Endodermal cell (in vitro differentiated cells): ENCODE results near the gene TACO1. TPM values are rescaled to one million over a fixed set of nuclear protein-coding genes. Genes with fewer than 3 reads are reported as not detected.

Experiments
- DNase-seq: peaks from one replicate; pipeline ENCODE4 v3.0.0-alpha.2; 2017
- H3K27ac ChIP-seq: 2 replicates; pipeline ENCODE4 v1.5.1; 2013; ENCODE audit warnings: mild to moderate bottlenecking, low read depth, low read length, moderate library complexity
- H3K27me3 ChIP-seq: 2 replicates; pipeline ENCODE4 v1.6.1; 2013; ENCODE audit warnings: mild to moderate bottlenecking, low read length, moderate library complexity; ENCODE audit not compliant: insufficient read depth, control insufficient read depth, poor library complexity, severe bottlenecking
- H3K36me3 ChIP-seq: 2 replicates; pipeline ENCODE4 v1.7.0; 2013; ENCODE audit warnings: mild to moderate bottlenecking, low read length, moderate library complexity; ENCODE audit not compliant: control insufficient read depth, insufficient read depth
- H3K4me1 ChIP-seq: one replicate; pipeline ENCODE4 v1.7.0; 2013; ENCODE audit warnings: low read length; ENCODE audit not compliant: control insufficient read depth, insufficient read depth
- H3K4me3 ChIP-seq: 2 replicates; pipeline ENCODE4 v1.5.1; 2013; ENCODE audit warnings: mild to moderate bottlenecking, low read length, moderate library complexity
- H3K9ac ChIP-seq: 2 replicates; pipeline ENCODE4 v1.6.1; 2013; ENCODE audit warnings: mild to moderate bottlenecking, low read length, moderate library complexity; ENCODE audit not compliant: poor library complexity, severe bottlenecking; ENCODE audit errors: extremely low read depth
- H3K9me3 ChIP-seq: 2 replicates; pipeline ENCODE4 v1.6.1; 2013; ENCODE audit warnings: mild to moderate bottlenecking, low read length, moderate library complexity; ENCODE audit not compliant: control insufficient read depth
- H3K27ac Mint-ChIP-seq: 2 replicates; pipeline ENCODE4 v1.8.0; 2020; ENCODE audit warnings: mixed read lengths
- H3K27me3 Mint-ChIP-seq: 2 replicates; pipeline ENCODE4 v1.8.0; 2021; ENCODE audit warnings: mild to moderate bottlenecking, mixed read lengths; ENCODE audit not compliant: insufficient read depth
- H3K36me3 Mint-ChIP-seq: 2 replicates; pipeline ENCODE4 v1.8.0; 2020; ENCODE audit warnings: low read depth, mixed read lengths
- H3K4me1 Mint-ChIP-seq: 2 replicates; pipeline ENCODE4 v1.8.0; 2020; ENCODE audit warnings: mixed read lengths
- H3K4me3 Mint-ChIP-seq: 2 replicates; pipeline ENCODE4 v1.8.0; 2020; ENCODE audit warnings: mild to moderate bottlenecking, moderate library complexity, mixed read lengths
- H3K9me3 Mint-ChIP-seq: 2 replicates; pipeline ENCODE4 v1.8.0; 2020; ENCODE audit warnings: mild to moderate bottlenecking, mixed read lengths
- CTCF ChIP-seq: fragments of 200-600 bp; sonication (generic); conservative IDR thresholded peaks from 2 replicates; pipeline ENCODE4 v1.5.0; 2021; ENCODE audit warnings: antibody characterized with exemption, mild to moderate bottlenecking
- WGBS, 2 experiments: methylation state at CpG; one replicate each; pipeline versions ENCODE4 v1.1.5 to v1.1.7; 2013; ENCODE audit warnings: missing lambda C conversion rate in 2 of 2, mixed read lengths in 1 of 2; ENCODE audit not compliant: insufficient coverage in 1 of 2, insufficient read length in 1 of 2; 5-methylcytosine and 5-hydroxymethylcytosine counted together
- total RNA-seq, 2 donors: library from RNA; stranded (reverse); fragmentation: NEBNext Ultra II Directional in 1 of 2; extraction: Animal tissue kit (Norgen Biotek cat#: 25700) in 1 of 2; gene quantifications; 2 replicates in 1 of 2; 3 replicates in 1 of 2; pipeline ENCODE4 v1.2.1, GENCODE V29; 2021

Gene TACO1
- total RNA-seq, 2 donors from 2014 or later: 19.6 to 20.3 TPM

GRCh38 chr17:63568563-63568962, 32.1 kb upstream of the TACO1 start:
- Mint-ChIP-seq H3K4me1 (no peaks in the 10 kb centered on the region), H3K27ac (peak overlapping the region; percentile 44), H3K36me3 (peaks cover 6% of the 10 kb centered on the region), H3K4me3 (no peak overlapping the region), H3K9me3 (no peaks in the 10 kb centered on the region), H3K27me3 (no peaks in the 10 kb centered on the region)
- Histone ChIP-seq H3K9me3 (no peaks in the 10 kb centered on the region), H3K36me3 (peaks cover 6% of the 10 kb centered on the region), H3K4me3 (no peak overlapping the region), H3K4me1 (no peaks in the 10 kb centered on the region), H3K27ac (no peak overlapping the region), H3K9ac (no peak overlapping the region), H3K27me3 (no peaks in the 10 kb centered on the region)
- TF ChIP-seq CTCF: no peak
- DNase-seq: peak; percentile 29
- 83 to 93% methylated on average over 4 to 8 of the region's 8 CpGs for WGBS, 2 experiments

GRCh38 chr17:63571632-63572310, 28.9 kb upstream of the TACO1 start:
- Histone ChIP-seq H3K27me3 (no peaks in the 10 kb centered on the region), H3K27ac (no peak overlapping the region), H3K4me1 (no peaks in the 10 kb centered on the region), H3K9me3 (no peaks in the 10 kb centered on the region), H3K36me3 (peaks cover 6% of the 10 kb centered on the region), H3K4me3 (no peak overlapping the region), H3K9ac (no peak overlapping the region)
- WGBS, 2 experiments: 100% methylated on average over 1 of the region's 1 CpG
- TF ChIP-seq CTCF: no peak
- Mint-ChIP-seq H3K36me3 (peaks cover 6% of the 10 kb centered on the region), H3K27me3 (no peaks in the 10 kb centered on the region), H3K27ac (no peak overlapping the region), H3K4me3 (no peak overlapping the region), H3K4me1 (no peaks in the 10 kb centered on the region), H3K9me3 (no peaks in the 10 kb centered on the region)
- DNase-seq: peak; percentile 5

- H3K4me1 Mint-ChIP-seq: no peaks in the 10 kb centered on the region
- H3K27me3 ChIP-seq: no peaks in the 10 kb centered on the region
- H3K27ac Mint-ChIP-seq: peak overlapping the region; percentile 42
- no peaks in the 10 kb centered on the region for H3K27me3 Mint-ChIP-seq
- H3K4me3 ChIP-seq: no peak overlapping the region
- no peaks in the 10 kb centered on the region for H3K4me1 ChIP-seq
- H3K36me3 ChIP-seq: peaks cover 6% of the 10 kb centered on the region
- H3K27ac ChIP-seq: no peak overlapping the region
- H3K9me3 Mint-ChIP-seq: no peaks in the 10 kb centered on the region
- no peak overlapping the region for H3K9ac ChIP-seq
- DNase-seq: peak; percentile 71
- H3K36me3 Mint-ChIP-seq: peaks cover 6% of the 10 kb centered on the region
- no peak overlapping the region for H3K4me3 Mint-ChIP-seq
- peak; percentile 77 for TF ChIP-seq CTCF
- 89 to 94% methylated on average over 3 to 5 of the region's 5 CpGs for WGBS, 2 experiments
- no peaks in the 10 kb centered on the region for H3K9me3 ChIP-seq
Observed at GRCh38 chr17:63573634-63574033, 27.1 kb upstream of the TACO1 start.
